ENCODE data around the gene DNAJA4. TPM values are rescaled to one million over a fixed set of nuclear protein-coding genes. Genes with fewer than 3 reads are reported as not detected.

DNAJA4 gene
- total and polyA plus RNA-seq, 2 experiments from 2014 or later: 5.0 to 12.5 TPM

DNA sequence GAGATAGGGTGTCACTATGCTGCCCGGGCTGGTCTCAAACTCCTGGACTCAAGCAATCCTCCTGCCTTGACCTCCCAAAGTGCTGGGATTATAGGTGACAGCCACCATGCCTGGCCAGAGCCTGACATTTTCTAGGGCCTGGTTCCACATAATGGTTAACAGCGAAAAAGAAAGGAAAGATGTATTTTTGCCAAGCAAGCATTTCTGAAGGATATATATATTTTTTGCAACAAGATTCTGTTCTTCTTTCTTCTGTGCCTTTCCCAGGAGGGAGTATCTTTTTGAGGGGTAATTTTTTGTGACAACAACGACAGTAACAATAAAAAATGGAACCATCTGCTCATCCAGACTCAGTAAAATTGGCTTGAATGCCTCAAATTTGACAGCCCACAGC lies 8.3 kb upstream of the DNAJA4 start:
- Histone ChIP-seq H3K36me3 (ENCODE audit: insufficient read depth) (no peaks in the 10 kb centered on the region), H3K4me2 (no peak overlapping the region), H3K4me1 (ENCODE audit: insufficient read depth) (no peaks in the 10 kb centered on the region), H3K9me2 (ENCODE audit: insufficient read depth) (no peaks in the 10 kb centered on the region; the same call in 1 of the 2 replicates), H3K79me2 (replicated peaks; ENCODE audit: insufficient read depth) (no peaks in the 10 kb centered on the region), H3F3A (replicated peaks; ENCODE audit: low read depth) (no peaks in the 10 kb centered on the region), H2AFZ (no peak overlapping the region), H3K4me3 (no peak overlapping the region), H3K27ac (ENCODE audit: low read depth) (no peak overlapping the region), H3K27me3 (ENCODE audit: insufficient read depth) (no peaks in the 10 kb centered on the region), H4K20me1 (replicated peaks; ENCODE audit: insufficient read depth) (no peaks in the 10 kb centered on the region)
- ATAC-seq (no peak), DNase-seq (ENCODE audit: low spot score) (no peak)
- no peak for TF ChIP-seq EZH2phosphoT487 (IDR thresholded peaks at IDR 0.05; ENCODE audit: unreplicated experiment)
- TF ChIP-seq, protein P1, sequence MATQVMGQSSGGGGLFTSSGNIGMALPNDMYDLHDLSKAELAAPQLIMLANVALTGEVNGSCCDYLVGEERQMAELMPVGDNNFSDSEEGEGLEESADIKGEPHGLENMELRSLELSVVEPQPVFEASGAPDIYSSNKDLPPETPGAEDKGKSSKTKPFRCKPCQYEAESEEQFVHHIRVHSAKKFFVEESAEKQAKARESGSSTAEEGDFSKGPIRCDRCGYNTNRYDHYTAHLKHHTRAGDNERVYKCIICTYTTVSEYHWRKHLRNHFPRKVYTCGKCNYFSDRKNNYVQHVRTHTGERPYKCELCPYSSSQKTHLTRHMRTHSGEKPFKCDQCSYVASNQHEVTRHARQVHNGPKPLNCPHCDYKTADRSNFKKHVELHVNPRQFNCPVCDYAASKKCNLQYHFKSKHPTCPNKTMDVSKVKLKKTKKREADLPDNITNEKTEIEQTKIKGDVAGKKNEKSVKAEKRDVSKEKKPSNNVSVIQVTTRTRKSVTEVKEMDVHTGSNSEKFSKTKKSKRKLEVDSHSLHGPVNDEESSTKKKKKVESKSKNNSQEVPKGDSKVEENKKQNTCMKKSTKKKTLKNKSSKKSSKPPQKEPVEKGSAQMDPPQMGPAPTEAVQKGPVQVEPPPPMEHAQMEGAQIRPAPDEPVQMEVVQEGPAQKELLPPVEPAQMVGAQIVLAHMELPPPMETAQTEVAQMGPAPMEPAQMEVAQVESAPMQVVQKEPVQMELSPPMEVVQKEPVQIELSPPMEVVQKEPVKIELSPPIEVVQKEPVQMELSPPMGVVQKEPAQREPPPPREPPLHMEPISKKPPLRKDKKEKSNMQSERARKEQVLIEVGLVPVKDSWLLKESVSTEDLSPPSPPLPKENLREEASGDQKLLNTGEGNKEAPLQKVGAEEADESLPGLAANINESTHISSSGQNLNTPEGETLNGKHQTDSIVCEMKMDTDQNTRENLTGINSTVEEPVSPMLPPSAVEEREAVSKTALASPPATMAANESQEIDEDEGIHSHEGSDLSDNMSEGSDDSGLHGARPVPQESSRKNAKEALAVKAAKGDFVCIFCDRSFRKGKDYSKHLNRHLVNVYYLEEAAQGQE (IDR thresholded peaks at IDR 0.05; ENCODE audit: unreplicated experiment): no peak
- no peak for TF ChIP-seq POLR2AphosphoS5 (IDR thresholded peaks at IDR 0.05; ENCODE audit: low read depth)
- TF ChIP-seq ZNF331 (CRISPR knock-in tag; IDR thresholded peaks at IDR 0.05; ENCODE audit: low read depth): no peak
- TF ChIP-seq, protein P2, sequence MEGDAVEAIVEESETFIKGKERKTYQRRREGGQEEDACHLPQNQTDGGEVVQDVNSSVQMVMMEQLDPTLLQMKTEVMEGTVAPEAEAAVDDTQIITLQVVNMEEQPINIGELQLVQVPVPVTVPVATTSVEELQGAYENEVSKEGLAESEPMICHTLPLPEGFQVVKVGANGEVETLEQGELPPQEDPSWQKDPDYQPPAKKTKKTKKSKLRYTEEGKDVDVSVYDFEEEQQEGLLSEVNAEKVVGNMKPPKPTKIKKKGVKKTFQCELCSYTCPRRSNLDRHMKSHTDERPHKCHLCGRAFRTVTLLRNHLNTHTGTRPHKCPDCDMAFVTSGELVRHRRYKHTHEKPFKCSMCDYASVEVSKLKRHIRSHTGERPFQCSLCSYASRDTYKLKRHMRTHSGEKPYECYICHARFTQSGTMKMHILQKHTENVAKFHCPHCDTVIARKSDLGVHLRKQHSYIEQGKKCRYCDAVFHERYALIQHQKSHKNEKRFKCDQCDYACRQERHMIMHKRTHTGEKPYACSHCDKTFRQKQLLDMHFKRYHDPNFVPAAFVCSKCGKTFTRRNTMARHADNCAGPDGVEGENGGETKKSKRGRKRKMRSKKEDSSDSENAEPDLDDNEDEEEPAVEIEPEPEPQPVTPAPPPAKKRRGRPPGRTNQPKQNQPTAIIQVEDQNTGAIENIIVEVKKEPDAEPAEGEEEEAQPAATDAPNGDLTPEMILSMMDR (conservative IDR thresholded peaks at IDR 0.05; ENCODE audit: low read depth in 2 of 2): no peak
- TF ChIP-seq, protein P3, sequence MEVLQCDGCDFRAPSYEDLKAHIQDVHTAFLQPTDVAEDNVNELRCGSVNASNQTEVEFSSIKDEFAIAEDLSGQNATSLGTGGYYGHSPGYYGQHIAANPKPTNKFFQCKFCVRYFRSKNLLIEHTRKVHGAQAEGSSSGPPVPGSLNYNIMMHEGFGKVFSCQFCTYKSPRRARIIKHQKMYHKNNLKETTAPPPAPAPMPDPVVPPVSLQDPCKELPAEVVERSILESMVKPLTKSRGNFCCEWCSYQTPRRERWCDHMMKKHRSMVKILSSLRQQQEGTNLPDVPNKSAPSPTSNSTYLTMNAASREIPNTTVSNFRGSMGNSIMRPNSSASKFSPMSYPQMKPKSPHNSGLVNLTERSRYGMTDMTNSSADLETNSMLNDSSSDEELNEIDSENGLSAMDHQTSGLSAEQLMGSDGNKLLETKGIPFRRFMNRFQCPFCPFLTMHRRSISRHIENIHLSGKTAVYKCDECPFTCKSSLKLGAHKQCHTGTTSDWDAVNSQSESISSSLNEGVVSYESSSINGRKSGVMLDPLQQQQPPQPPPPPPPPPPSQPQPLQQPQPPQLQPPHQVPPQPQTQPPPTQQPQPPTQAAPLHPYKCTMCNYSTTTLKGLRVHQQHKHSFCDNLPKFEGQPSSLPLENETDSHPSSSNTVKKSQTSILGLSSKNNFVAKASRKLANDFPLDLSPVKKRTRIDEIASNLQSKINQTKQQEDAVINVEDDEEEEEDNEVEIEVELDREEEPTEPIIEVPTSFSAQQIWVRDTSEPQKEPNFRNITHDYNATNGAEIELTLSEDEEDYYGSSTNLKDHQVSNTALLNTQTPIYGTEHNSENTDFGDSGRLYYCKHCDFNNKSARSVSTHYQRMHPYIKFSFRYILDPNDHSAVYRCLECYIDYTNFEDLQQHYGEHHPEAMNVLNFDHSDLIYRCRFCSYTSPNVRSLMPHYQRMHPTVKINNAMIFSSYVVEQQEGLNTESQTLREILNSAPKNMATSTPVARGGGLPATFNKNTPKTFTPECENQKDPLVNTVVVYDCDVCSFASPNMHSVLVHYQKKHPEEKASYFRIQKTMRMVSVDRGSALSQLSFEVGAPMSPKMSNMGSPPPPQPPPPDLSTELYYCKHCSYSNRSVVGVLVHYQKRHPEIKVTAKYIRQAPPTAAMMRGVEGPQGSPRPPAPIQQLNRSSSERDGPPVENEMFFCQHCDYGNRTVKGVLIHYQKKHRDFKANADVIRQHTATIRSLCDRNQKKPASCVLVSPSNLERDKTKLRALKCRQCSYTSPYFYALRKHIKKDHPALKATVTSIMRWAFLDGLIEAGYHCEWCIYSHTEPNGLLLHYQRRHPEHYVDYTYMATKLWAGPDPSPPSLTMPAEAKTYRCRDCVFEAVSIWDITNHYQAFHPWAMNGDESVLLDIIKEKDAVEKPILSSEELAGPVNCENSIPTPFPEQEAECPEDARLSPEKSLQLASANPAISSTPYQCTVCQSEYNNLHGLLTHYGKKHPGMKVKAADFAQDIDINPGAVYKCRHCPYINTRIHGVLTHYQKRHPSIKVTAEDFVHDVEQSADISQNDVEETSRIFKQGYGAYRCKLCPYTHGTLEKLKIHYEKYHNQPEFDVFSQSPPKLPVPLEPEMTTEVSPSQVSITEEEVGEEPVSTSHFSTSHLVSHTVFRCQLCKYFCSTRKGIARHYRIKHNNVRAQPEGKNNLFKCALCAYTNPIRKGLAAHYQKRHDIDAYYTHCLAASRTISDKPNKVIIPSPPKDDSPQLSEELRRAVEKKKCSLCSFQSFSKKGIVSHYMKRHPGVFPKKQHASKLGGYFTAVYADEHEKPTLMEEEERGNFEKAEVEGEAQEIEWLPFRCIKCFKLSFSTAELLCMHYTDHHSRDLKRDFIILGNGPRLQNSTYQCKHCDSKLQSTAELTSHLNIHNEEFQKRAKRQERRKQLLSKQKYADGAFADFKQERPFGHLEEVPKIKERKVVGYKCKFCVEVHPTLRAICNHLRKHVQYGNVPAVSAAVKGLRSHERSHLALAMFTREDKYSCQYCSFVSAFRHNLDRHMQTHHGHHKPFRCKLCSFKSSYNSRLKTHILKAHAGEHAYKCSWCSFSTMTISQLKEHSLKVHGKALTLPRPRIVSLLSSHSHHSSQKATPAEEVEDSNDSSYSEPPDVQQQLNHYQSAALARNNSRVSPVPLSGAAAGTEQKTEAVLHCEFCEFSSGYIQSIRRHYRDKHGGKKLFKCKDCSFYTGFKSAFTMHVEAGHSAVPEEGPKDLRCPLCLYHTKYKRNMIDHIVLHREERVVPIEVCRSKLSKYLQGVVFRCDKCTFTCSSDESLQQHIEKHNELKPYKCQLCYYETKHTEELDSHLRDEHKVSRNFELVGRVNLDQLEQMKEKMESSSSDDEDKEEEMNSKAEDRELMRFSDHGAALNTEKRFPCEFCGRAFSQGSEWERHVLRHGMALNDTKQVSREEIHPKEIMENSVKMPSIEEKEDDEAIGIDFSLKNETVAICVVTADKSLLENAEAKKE (CRISPR knock-in tag; IDR thresholded peaks at IDR 0.05): no peak
- Mint-ChIP-seq H3K9me3 (no peaks in the 10 kb centered on the region), H3K36me3 (ENCODE audit: low read depth) (no peaks in the 10 kb centered on the region), H3K27ac (no peak overlapping the region), H3K4me3 (no peak overlapping the region), H3K4me1 (peaks cover 3% of the 10 kb centered on the region; the same call in 1 of the 3 replicates), H3K27me3 (ENCODE audit: insufficient read depth, low read depth, poor library complexity) (peaks cover 4% of the 10 kb centered on the region)
